ENCODE data around the gene ETHE1. TPM values are rescaled to one million over a fixed set of nuclear protein-coding genes. Genes with fewer than 3 reads are reported as not detected.

Gene ETHE1
- total and polyA plus RNA-seq, 4 donors = 30.4 to 45.1 (median 34.5) TPM

DNA sequence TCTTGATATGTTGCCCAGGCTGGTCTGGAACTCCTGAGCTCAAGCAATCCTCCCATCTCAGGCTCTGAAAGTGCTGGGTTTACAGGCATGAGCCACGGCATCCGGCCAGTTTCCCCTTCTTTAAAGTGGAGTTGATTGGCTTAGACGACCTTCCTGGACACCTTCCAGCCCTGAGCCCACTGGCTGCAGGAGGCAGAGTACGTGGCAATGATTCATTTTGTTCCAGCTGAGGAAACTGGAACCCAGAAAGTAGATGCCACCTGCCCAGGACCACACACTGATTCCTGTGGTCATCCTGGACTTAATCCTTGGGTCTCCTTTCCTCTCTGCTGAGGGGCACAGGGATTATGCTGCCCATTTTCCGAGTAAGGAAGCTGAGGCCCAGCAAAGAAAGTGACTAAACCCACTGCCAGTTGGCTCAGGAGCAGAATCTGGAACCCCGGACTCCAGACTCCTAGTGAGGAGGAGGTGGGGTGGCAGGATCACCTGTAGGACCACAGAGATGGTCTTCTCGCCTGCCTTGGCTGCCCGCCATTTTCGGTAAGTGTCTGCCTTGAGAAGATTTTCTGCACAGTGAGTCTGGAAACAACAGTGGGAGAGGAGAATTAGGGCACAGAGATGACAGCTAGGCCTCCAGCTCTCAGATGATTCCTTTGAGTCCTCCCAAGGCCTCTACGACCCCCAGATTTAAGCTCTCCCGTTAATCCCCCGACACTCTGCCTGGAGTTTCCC lies 47.6 kb upstream of the ETHE1 start (continued):
- TF ChIP-seq, protein P1, sequence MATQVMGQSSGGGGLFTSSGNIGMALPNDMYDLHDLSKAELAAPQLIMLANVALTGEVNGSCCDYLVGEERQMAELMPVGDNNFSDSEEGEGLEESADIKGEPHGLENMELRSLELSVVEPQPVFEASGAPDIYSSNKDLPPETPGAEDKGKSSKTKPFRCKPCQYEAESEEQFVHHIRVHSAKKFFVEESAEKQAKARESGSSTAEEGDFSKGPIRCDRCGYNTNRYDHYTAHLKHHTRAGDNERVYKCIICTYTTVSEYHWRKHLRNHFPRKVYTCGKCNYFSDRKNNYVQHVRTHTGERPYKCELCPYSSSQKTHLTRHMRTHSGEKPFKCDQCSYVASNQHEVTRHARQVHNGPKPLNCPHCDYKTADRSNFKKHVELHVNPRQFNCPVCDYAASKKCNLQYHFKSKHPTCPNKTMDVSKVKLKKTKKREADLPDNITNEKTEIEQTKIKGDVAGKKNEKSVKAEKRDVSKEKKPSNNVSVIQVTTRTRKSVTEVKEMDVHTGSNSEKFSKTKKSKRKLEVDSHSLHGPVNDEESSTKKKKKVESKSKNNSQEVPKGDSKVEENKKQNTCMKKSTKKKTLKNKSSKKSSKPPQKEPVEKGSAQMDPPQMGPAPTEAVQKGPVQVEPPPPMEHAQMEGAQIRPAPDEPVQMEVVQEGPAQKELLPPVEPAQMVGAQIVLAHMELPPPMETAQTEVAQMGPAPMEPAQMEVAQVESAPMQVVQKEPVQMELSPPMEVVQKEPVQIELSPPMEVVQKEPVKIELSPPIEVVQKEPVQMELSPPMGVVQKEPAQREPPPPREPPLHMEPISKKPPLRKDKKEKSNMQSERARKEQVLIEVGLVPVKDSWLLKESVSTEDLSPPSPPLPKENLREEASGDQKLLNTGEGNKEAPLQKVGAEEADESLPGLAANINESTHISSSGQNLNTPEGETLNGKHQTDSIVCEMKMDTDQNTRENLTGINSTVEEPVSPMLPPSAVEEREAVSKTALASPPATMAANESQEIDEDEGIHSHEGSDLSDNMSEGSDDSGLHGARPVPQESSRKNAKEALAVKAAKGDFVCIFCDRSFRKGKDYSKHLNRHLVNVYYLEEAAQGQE (IDR thresholded peaks at IDR 0.05) = no peak
- TF ChIP-seq HNF4A (conservative IDR thresholded peaks at IDR 0.05) (no peak), RXRA (IDR thresholded peaks at IDR 0.05) (no peak), FOXA1 (IDR thresholded peaks at IDR 0.05) (no peak)

DNA sequence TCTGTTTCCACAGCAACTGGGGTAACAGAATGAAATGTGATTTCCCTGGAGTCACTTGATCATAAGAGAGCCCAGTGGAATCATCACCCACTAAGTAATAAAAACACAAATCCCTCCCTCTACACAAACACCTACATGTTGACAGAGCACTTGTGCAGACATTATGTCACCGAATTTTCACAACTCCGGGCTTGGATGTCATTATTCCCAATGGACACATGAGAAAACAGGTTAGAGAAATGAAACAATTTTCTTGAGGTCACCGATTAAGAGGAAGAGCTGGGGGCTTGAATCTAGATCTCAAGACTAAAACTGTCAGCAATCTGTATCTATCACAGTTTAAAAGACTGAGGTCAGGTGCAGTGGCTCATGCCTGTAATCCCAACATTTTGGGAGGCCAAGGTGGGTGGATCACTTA lies 45.2 kb upstream of the ETHE1 start:
- H3K9me3 ChIP-seq (ENCODE audit: control insufficient read depth in 4 of 4, low read length in 3 of 4) = no peaks in the 10 kb centered on the region
- WGBS = 72% methylated on average over 3 of the region's 3 CpGs
- H3K4me1 ChIP-seq (ENCODE audit: control insufficient read depth in 4 of 4, insufficient read depth in 4 of 4, low read length in 3 of 4) = peaks cover 2 to 16% (median 13%) of the 10 kb centered on the region in 4 donors
- H3K9ac ChIP-seq (ENCODE audit: low read depth in 1 of 2, low read length in 2 of 2) = no peak overlapping the region
- TF ChIP-seq RXRA (IDR thresholded peaks at IDR 0.05) (no peak), FOXA1 (IDR thresholded peaks at IDR 0.05) (no peak), YY1 (IDR thresholded peaks at IDR 0.05) (no peak), TAF1 (conservative IDR thresholded peaks at IDR 0.05) (no peak), EGR1 (IDR thresholded peaks at IDR 0.05; ENCODE audit: low read depth in 2 of 2) (no peak), SP1 (IDR thresholded peaks at IDR 0.05) (no peak), GABPA (IDR thresholded peaks at IDR 0.05 in 1 of 2, conservative IDR thresholded peaks at IDR 0.05 in 1 of 2) (no peak), FOXA2 (IDR thresholded peaks at IDR 0.05) (no peak), RAD21 (IDR thresholded peaks at IDR 0.05) (no peak), HNF4G (IDR thresholded peaks at IDR 0.05) (no peak), NR2F2 (IDR thresholded peaks at IDR 0.05) (no peak)
- TF ChIP-seq, protein P2, sequence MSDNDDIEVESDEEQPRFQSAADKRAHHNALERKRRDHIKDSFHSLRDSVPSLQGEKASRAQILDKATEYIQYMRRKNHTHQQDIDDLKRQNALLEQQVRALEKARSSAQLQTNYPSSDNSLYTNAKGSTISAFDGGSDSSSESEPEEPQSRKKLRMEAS (IDR thresholded peaks at IDR 0.05) = no peak
- TF ChIP-seq, protein P1 (IDR thresholded peaks at IDR 0.05) = no peak
- H3K27me3 ChIP-seq (ENCODE audit: control insufficient read depth in 4 of 4, insufficient read depth in 4 of 4, low read length in 3 of 4) = no peaks in the 10 kb centered on the region
- H3K27ac ChIP-seq (ENCODE audit: low read depth in 1 of 2, low read length in 2 of 2) = no peak overlapping the region
- DNase-seq (ENCODE audit: low spot score) = no peak
- H3K36me3 ChIP-seq (ENCODE audit: control insufficient read depth in 4 of 4, insufficient read depth in 3 of 4, low read depth in 1 of 4, low read length in 3 of 4) = no peaks in the 10 kb centered on the region
- no peak overlapping the region for H3K4me3 ChIP-seq (ENCODE audit: low read depth in 1 of 3, low read length in 3 of 3)

All from liver (tissue), 9 donors.